ENCODE results near the gene HAND1.
A peak's percentile ranks its signal among the peaks of the same experiment; 100 is the strongest.

Gene HAND1

GRCh38 chr5:154478224-154478565 is at the start of gene HAND1:
Gene HAND1, minus strand, starts transcription at chr5:154478227. Its CDS starts 219 bp downstream, at chr5:154478008.
- TF ChIP-seq FOXP2 (optimal IDR thresholded peaks at IDR 0.05; ENCODE audit: control extremely low read depth, extremely low read length, insufficient read depth), result no peak
- TF ChIP-seq EZH2 (IDR thresholded peaks at IDR 0.05), result no peak
- TF ChIP-seq POLR2AphosphoS5 (IDR thresholded peaks at IDR 0.05; ENCODE audit: borderline replicate concordance, low read depth, low read length), result no peak
- H3K9me3 ChIP-seq (ENCODE audit: low read depth, low read length), result no peaks in the 10 kb centered on the region
- H3K9ac ChIP-seq (ENCODE audit: insufficient read length), result no peak within 1 kb of the TSS
- DNase-seq (ENCODE audit: low read depth, low spot score), result no peak
- peak within 1 kb of the TSS; percentile 69 for H3K4me3 ChIP-seq
- no peaks in the 10 kb centered on the region for H3K36me3 ChIP-seq (ENCODE audit: insufficient read depth, low read length)
- no peak within 1 kb of the TSS for H3K27ac ChIP-seq

GRCh38 chr5:154526231-154527226 is 48.5 kb upstream of the HAND1 start:
- H3K36me3 ChIP-seq (ENCODE audit: insufficient read depth, low read length), result no peaks in the 10 kb centered on the region
- H3K9ac ChIP-seq (ENCODE audit: insufficient read length), result no peak overlapping the region
- no peak for TF ChIP-seq FOXP2 (optimal IDR thresholded peaks at IDR 0.05; ENCODE audit: control extremely low read depth, extremely low read length, insufficient read depth)
- no peak for TF ChIP-seq EZH2 (IDR thresholded peaks at IDR 0.05)
- TF ChIP-seq POLR2AphosphoS5 (IDR thresholded peaks at IDR 0.05; ENCODE audit: borderline replicate concordance, low read depth, low read length), result no peak
- no peak overlapping the region for H3K27ac ChIP-seq
- no peaks in the 10 kb centered on the region for H3K9me3 ChIP-seq (ENCODE audit: low read depth, low read length)
- no peak overlapping the region for H3K4me3 ChIP-seq
- no peak for DNase-seq (ENCODE audit: low read depth, low spot score)

- DNase-seq (ENCODE audit: low read depth, low spot score), result no peak
- no peaks in the 10 kb centered on the region for H3K36me3 ChIP-seq (ENCODE audit: insufficient read depth, low read length)
Observed at GRCh38 chr5:154524859-154525258, 46.8 kb upstream of the HAND1 start.

GRCh38 chr5:154524181-154524580 is 46.2 kb upstream of the HAND1 start:
- H3K9ac ChIP-seq (ENCODE audit: insufficient read length), result no peak overlapping the region
- no peaks in the 10 kb centered on the region for H3K9me3 ChIP-seq (ENCODE audit: low read depth, low read length)
- no peak overlapping the region for H3K27ac ChIP-seq
- H3K36me3 ChIP-seq (ENCODE audit: insufficient read depth, low read length), result no peaks in the 10 kb centered on the region
- DNase-seq (ENCODE audit: low read depth, low spot score), result no peak
- TF ChIP-seq POLR2AphosphoS5 (IDR thresholded peaks at IDR 0.05; ENCODE audit: borderline replicate concordance, low read depth, low read length) (no peak), EZH2 (IDR thresholded peaks at IDR 0.05) (no peak)
- H3K4me3 ChIP-seq, result no peak overlapping the region

More at GRCh38 chr5:154524859-154525258, 46.8 kb upstream of the HAND1 start:
- Histone ChIP-seq H3K4me3 (no peak overlapping the region), H3K27ac (no peak overlapping the region), H3K9ac (ENCODE audit: insufficient read length) (no peak overlapping the region), H3K9me3 (ENCODE audit: low read depth, low read length) (no peaks in the 10 kb centered on the region)
- TF ChIP-seq EZH2 (IDR thresholded peaks at IDR 0.05) (no peak), POLR2AphosphoS5 (IDR thresholded peaks at IDR 0.05; ENCODE audit: borderline replicate concordance, low read depth, low read length) (no peak), FOXP2 (optimal IDR thresholded peaks at IDR 0.05; ENCODE audit: control extremely low read depth, extremely low read length, insufficient read depth) (no peak)

- H3K36me3 ChIP-seq (ENCODE audit: insufficient read depth, low read length), result no peaks in the 10 kb centered on the region
- H3K9ac ChIP-seq (ENCODE audit: insufficient read length), result no peak overlapping the region
- TF ChIP-seq FOXP2 (optimal IDR thresholded peaks at IDR 0.05; ENCODE audit: control extremely low read depth, extremely low read length, insufficient read depth) (no peak), EZH2 (IDR thresholded peaks at IDR 0.05) (no peak), POLR2AphosphoS5 (IDR thresholded peaks at IDR 0.05; ENCODE audit: borderline replicate concordance, low read depth, low read length) (no peak)
- H3K27ac ChIP-seq, result no peak overlapping the region
- no peak for DNase-seq (ENCODE audit: low read depth, low spot score)
- no peak overlapping the region for H3K4me3 ChIP-seq
- H3K9me3 ChIP-seq (ENCODE audit: low read depth, low read length), result no peaks in the 10 kb centered on the region
Observed at GRCh38 chr5:154523709-154524108, 45.7 kb upstream of the HAND1 start.

- TF ChIP-seq FOXP2 (optimal IDR thresholded peaks at IDR 0.05; ENCODE audit: control extremely low read depth, extremely low read length, insufficient read depth) (no peak), POLR2AphosphoS5 (IDR thresholded peaks at IDR 0.05; ENCODE audit: borderline replicate concordance, low read depth, low read length) (no peak), EZH2 (IDR thresholded peaks at IDR 0.05) (no peak)
- Histone ChIP-seq H3K9ac (ENCODE audit: insufficient read length) (no peak overlapping the region), H3K36me3 (ENCODE audit: insufficient read depth, low read length) (no peaks in the 10 kb centered on the region), H3K9me3 (ENCODE audit: low read depth, low read length) (no peaks in the 10 kb centered on the region), H3K4me3 (no peak overlapping the region), H3K27ac (no peak overlapping the region)
- no peak for DNase-seq (ENCODE audit: low read depth, low spot score)
Observed at GRCh38 chr5:154523104-154523503, 45.1 kb upstream of the HAND1 start.

GRCh38 chr5:154522284-154522683 is 44.3 kb upstream of the HAND1 start:
- Histone ChIP-seq H3K4me3 (no peak overlapping the region), H3K9ac (ENCODE audit: insufficient read length) (no peak overlapping the region), H3K36me3 (ENCODE audit: insufficient read depth, low read length) (no peaks in the 10 kb centered on the region), H3K9me3 (ENCODE audit: low read depth, low read length) (no peaks in the 10 kb centered on the region), H3K27ac (no peak overlapping the region)
- DNase-seq (ENCODE audit: low read depth, low spot score), result no peak
- no peak for TF ChIP-seq EZH2 (IDR thresholded peaks at IDR 0.05)
- TF ChIP-seq FOXP2 (optimal IDR thresholded peaks at IDR 0.05; ENCODE audit: control extremely low read depth, extremely low read length, insufficient read depth), result no peak
- no peak for TF ChIP-seq POLR2AphosphoS5 (IDR thresholded peaks at IDR 0.05; ENCODE audit: borderline replicate concordance, low read depth, low read length)

- H3K9ac ChIP-seq (ENCODE audit: insufficient read length), result no peak overlapping the region
- DNase-seq (ENCODE audit: low read depth, low spot score), result no peak
Observed at GRCh38 chr5:154521756-154522155, 43.7 kb upstream of the HAND1 start.

More at GRCh38 chr5:154521756-154522155, 43.7 kb upstream of the HAND1 start:
- H3K4me3 ChIP-seq, result no peak overlapping the region
- H3K27ac ChIP-seq, result no peak overlapping the region
- H3K9me3 ChIP-seq (ENCODE audit: low read depth, low read length), result no peaks in the 10 kb centered on the region
- TF ChIP-seq POLR2AphosphoS5 (IDR thresholded peaks at IDR 0.05; ENCODE audit: borderline replicate concordance, low read depth, low read length) (no peak), FOXP2 (optimal IDR thresholded peaks at IDR 0.05; ENCODE audit: control extremely low read depth, extremely low read length, insufficient read depth) (no peak), EZH2 (IDR thresholded peaks at IDR 0.05) (no peak)
- no peaks in the 10 kb centered on the region for H3K36me3 ChIP-seq (ENCODE audit: insufficient read depth, low read length)
